ENCODE measurements around the gene CLIP4.

The CLIP4 gene

DNA sequence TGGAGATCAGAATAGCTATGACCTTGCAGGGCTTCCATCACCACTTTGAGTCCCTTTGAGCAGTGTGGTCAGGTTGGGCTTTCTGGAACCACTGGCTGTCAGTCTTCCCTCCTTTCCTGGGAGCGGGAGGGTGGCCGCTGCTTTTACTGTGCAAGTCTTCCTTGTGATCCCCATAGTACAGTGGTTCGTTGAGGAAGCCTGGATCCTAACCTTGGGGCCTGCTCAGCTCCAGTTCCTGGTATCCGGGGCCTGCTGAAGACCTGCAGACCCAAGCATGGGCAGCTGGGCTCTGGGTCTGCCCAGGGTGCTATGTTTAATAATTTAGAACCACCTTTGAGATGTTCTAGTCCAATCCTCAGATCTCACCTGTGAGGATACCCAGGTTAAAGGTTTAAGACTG is 104.2 kb downstream of the CLIP4 start:
- DNase-seq (ENCODE audit: insufficient read length, low spot score): no peak
- no peak for TF ChIP-seq POLR2A (IDR thresholded peaks at IDR 0.05; ENCODE audit: low read depth, low read length)
- no peak for FAIRE-seq

- no peak for TF ChIP-seq POLR2A (IDR thresholded peaks at IDR 0.05; ENCODE audit: low read depth, low read length)
- FAIRE-seq (no peak), DNase-seq (ENCODE audit: insufficient read length, low spot score) (no peak)
These were observed 105.5 kb downstream of the CLIP4 start for GRCh38 chr2:29220506-29221270.

DNA sequence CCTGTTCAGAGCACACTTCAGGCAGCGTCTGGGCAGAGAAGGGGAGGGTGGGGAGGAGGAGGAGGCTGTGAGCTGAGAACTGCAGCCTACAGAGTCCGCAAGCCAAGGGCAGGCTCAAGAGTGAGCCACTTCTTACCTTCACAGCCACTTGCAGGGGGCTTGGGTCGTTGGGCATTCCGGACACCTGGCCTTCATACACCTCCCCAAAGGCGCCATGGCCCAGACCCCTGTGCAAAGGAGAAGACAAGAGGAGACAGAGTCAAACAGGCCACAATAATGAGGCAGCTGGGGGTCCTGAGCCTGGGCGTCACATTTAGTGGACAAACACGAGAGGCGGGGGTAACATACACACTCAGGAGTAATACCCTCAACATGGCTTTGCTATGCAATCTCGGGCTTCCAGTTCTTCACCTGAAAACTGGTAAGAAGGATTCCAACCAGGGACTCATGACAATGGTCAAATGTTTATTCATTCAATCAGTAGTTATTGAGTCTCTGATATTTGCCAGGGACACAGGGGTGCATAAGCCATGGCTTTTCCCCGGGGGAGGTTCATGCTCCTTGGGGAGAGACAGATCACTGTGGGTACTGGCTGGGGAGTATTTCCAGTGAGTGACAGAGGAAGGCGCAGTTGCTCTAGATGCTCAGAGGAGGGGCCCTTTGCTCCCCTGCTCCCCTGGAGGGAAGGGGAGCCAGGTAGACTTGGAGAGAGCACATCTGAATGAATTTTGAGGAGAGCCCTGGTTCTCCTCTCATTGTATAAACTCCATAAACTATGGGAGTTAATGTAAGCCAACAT is 107.4 kb downstream of the CLIP4 start:
- DNase-seq (ENCODE audit: insufficient read length, low spot score): no peak
- FAIRE-seq: no peak
- TF ChIP-seq POLR2A (IDR thresholded peaks at IDR 0.05; ENCODE audit: low read depth, low read length): no peak

DNA sequence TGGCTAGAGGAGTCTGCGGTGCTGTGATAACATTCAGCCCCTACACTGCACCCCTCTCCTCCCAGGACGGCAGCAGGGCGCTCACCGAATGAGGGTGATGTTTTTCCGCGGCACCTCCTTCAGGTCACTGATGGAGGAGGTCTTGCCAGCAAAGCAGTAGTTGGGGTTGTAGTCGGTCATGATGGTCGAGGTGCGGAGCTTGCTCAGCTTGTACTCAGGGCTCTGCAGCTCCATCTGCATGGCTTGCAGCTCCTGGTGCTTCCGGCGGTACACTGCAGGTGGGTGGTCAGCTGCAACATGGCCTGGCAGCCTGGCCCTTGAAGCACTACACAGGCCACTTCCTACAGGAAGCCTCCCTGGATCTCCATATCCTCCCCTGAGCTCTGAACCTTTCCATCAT is 108.0 kb downstream of the CLIP4 start:
- no peak for DNase-seq (ENCODE audit: insufficient read length, low spot score)
- no peak for FAIRE-seq
- no peak for TF ChIP-seq POLR2A (IDR thresholded peaks at IDR 0.05; ENCODE audit: low read depth, low read length)

DNA sequence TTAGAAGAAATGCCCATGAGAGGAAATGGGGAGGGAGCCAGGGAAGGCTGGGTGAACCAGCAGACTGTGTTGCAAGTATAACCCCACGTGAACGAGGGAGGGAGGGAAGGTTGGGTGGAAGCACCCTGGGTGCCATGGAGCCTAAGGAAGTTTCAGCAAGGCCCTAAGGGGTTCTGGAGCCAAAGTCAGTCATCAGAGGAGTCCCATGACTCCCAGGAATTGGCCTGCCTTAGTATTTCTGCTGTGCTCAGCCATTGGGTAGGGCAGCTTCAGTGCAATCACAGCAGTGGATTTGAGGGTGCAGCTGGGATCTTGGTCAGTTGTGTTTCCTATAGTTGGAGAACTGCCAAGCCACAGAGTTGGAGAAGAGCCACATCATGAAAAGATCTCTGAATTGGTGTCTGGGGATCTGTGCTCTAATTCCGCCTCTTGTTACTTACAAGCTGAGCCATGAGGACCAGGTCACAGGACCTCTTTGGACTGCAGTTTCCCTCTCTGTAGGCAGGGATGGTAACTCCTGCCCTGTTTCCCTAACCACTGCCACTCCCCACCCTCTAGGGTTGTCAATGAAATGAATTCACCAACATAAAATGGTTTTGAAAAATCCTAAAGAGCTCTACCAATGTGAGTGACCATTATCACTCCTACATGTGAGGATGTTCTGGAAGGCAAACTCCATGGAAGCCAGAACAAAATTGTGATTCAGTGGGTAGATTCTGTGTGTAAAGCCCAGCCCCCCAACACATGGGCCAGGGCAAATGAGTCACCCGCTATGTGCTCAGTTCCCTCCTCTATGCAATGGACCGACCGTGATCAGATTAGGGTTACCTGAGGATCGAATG is 108.9 kb downstream of the CLIP4 start:
- FAIRE-seq (peak; percentile 64), DNase-seq (ENCODE audit: insufficient read length, low spot score) (peak; percentile 56)
- TF ChIP-seq POLR2A (IDR thresholded peaks at IDR 0.05; ENCODE audit: low read depth, low read length): no peak

- FAIRE-seq: no peak
- TF ChIP-seq POLR2A (IDR thresholded peaks at IDR 0.05; ENCODE audit: low read depth, low read length): no peak
- no peak for DNase-seq (ENCODE audit: insufficient read length, low spot score)
These were observed 109.7 kb downstream of the CLIP4 start for GRCh38 chr2:29224693-29225551.

- FAIRE-seq (no peak), DNase-seq (ENCODE audit: insufficient read length, low spot score) (no peak)
- no peak for TF ChIP-seq POLR2A (IDR thresholded peaks at IDR 0.05; ENCODE audit: low read depth, low read length)
These were observed 110.6 kb downstream of the CLIP4 start for GRCh38 chr2:29225814-29226213.

DNA sequence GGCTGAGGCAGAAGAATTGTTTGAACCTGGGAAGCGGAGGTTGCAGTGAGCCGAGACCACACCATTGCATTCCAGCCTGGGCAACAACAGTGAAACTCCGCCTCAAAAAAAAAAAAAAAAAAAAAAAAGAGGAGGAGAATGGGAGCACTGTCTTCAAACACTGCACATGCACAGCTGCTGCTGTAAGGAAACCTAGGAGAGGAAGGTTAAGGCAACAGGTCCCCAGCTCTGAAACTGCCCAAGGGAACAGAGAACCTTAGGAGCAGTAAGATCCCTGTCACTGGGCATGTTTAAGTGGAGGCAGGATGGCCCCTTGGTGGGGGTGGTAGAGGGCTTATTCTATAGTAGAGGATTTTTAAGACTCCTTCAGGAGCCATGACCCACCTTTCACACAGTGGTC is 111.2 kb downstream of the CLIP4 start:
- FAIRE-seq: no peak
- no peak for TF ChIP-seq POLR2A (IDR thresholded peaks at IDR 0.05; ENCODE audit: low read depth, low read length)
- no peak for DNase-seq (ENCODE audit: insufficient read length, low spot score)

GRCh38 chr2:29226808-29227207 is 111.6 kb downstream of the CLIP4 start:
- FAIRE-seq (no peak), DNase-seq (ENCODE audit: insufficient read length, low spot score) (no peak)
- TF ChIP-seq POLR2A (IDR thresholded peaks at IDR 0.05; ENCODE audit: low read depth, low read length): no peak

DNA sequence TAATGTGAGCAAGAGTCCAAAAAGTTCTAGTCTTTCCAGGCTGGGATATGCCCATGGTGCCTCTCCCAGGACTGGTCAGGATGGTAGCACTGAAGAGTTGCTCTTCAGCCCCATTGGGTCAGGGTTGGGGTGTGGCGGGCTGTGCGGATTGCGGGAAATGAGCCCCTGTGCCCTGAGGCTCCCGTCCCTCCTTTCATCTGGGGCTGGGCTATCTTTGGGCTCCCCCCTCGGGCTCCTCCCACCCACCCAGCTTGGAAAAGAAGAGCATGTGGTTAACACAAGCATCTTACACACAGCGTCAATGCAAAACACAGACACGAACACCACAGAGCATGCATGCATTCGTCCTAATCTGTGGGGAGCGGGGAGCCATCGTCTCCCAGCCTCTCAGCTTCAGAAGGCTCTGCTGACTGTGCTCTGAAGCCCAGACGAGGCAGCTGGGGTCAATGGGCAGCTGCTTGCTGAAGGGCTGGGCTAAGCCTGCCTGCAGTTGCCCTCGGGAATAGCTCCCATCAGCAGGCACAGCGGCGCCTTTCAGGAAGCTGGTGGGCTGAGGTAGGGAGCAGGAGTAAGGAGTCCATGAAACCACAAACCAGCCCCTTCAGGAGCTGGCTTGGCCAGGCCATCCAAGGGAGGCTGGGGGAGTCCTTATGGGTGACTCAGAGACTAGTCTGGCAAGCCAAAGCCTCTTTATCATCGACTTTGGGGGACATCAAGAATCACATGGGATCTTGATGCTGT is 112.9 kb downstream of the CLIP4 start:
- no peak for TF ChIP-seq POLR2A (IDR thresholded peaks at IDR 0.05; ENCODE audit: low read depth, low read length)
- FAIRE-seq: no peak
- no peak for DNase-seq (ENCODE audit: insufficient read length, low spot score)

- DNase-seq (ENCODE audit: insufficient read length, low spot score) (no peak), FAIRE-seq (no peak)
- no peak for TF ChIP-seq POLR2A (IDR thresholded peaks at IDR 0.05; ENCODE audit: low read depth, low read length)
These were observed 113.7 kb downstream of the CLIP4 start for GRCh38 chr2:29228947-29229346.

DNA sequence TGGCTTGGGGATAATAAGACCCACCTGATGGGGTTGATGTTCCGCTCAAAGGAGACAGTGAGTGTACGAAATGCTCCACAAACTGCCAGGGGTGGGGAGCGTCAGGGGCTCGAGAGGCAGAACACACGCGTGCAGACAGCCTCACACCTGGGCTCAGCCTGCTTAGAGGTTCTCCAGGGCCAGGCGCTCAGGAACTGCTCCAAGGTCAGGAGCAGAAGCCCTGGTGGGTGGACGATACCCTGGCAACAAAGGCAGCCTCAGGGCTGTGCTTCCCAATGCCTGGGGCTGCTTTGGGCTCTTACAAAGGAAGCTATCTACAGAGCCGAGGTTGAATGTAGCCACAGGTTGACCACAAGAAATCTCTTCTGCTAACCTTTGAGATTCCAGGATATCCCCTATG is 114.4 kb downstream of the CLIP4 start:
- DNase-seq (ENCODE audit: insufficient read length, low spot score) (no peak), FAIRE-seq (no peak)
- no peak for TF ChIP-seq POLR2A (IDR thresholded peaks at IDR 0.05; ENCODE audit: low read depth, low read length)

- DNase-seq (ENCODE audit: insufficient read length, low spot score) (no peak), FAIRE-seq (no peak)
- no peak for TF ChIP-seq POLR2A (IDR thresholded peaks at IDR 0.05; ENCODE audit: low read depth, low read length)
These were observed 116.8 kb downstream of the CLIP4 start for GRCh38 chr2:29232041-29232440.

Measured in H54 (cell line).